HuH-7.5 (cell line): Measurements from ENCODE around the gene ZNF599.
"Not testable (repeated sequence)": the region's sequence is repeated elsewhere in the genome, so short reads cannot be mapped to it uniquely, and the experiment has no call there.

Source experiments
- DNase-seq: peaks from one replicate; pipeline ENCODE4 v3.0.0; 2011; ENCODE audit warnings: low spot score

The ZNF599 gene

DNA sequence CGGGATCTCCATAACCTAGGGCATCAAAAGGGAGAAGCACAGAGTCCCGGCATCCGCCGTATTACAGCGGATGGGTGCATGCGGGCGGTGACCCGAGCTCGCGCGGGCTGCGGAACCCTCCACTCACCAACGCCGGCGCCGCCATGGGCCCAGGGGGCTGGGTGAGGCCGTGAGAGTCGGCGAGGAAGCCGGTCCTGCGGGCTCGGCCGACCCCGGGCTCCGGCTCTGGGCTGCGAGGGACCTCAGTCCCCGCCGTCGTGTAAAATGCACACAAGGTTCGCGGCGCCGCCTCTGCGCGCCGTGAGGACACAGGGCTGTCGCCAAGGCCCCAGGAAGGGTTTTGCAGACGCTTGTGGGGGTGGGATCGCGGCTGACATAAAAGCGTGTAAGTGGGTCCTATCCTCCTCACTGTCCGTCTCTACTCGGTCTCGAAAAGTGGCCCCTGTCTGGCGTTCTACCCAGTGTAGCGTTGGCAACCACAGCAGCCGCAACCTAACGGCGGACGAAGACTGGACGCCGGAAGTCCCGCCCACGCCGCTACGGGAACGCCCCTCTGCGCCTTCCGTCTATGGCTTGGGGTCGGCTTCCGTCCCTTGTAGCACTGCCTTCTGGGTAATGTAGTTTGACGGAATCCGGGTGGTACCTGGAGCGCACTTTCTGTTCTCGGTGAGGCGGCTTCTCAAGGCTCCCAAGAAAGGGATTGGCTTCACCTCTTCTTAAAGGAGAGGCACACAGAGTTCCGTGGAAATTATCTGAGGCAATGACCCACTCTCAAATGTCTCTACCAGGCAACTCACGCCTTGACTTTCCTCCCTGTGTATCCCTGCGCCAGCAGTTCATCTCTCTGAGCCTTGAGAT is at the start of gene ZNF599:
Gene ZNF599, minus strand, starts transcription at position 519 of the 858 bp plus-strand sequence. Its CDS starts 374 bp downstream, at position 145.
- DNase-seq = peak; percentile 65

DNA sequence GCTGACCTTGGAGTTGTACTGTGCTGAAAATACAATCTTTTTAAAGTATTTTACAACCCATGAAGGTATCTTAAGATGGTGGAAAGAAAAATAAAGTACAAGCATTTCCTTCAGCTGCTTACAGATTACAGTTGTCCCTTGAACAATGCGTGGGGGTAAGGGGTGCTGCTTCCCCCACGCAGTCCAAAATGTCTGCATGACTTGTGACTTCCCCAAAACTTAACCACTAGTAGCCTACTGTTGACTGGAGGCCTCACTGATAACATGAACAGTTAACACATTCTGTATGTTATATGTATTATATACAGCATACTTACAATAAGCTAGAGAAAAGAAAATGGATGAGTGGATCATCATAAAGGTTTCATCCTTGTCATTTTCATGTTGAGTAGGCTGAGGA is 45.3 kb upstream of the ZNF599 start:
- no peak for DNase-seq

DNA sequence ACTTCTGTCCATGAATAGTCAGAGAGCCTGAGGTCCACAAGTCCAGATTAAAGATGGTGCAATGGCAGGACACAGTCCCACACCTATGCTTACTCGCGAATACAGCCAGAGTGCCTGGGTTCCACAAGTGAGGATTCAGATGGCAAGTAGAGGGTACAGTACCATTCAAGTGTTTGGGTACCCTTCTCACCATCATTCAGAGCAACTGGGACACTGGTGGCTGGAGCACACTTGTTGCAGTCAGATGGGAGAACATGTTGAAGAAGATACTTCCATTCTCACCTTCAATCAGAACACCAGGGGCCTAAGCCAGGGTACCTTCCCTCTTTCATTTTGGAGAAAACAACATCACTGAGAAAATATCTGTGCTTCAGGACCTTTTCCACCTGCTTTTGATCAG is 43.7 kb upstream of the ZNF599 start:
- no peak for DNase-seq

DNA sequence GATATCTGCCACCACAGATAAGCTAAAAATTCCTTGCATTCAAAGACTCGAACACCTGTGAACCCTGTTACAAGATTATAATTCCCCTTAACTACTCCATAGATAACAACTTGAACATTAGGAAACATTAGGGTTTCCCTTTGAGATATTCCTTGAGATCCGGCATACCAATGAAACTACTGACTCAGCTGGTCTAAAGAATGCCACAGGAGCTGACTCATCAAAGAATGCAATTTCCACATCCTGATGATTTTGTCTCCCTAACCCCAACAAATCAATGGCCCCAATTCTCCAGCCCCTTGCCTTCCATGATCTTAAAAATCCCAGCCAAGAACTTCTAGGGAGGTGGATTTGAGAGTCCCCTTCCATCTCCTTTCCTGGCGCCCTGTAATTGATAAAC is 35.6 kb upstream of the ZNF599 start:
- no peak for DNase-seq

DNA sequence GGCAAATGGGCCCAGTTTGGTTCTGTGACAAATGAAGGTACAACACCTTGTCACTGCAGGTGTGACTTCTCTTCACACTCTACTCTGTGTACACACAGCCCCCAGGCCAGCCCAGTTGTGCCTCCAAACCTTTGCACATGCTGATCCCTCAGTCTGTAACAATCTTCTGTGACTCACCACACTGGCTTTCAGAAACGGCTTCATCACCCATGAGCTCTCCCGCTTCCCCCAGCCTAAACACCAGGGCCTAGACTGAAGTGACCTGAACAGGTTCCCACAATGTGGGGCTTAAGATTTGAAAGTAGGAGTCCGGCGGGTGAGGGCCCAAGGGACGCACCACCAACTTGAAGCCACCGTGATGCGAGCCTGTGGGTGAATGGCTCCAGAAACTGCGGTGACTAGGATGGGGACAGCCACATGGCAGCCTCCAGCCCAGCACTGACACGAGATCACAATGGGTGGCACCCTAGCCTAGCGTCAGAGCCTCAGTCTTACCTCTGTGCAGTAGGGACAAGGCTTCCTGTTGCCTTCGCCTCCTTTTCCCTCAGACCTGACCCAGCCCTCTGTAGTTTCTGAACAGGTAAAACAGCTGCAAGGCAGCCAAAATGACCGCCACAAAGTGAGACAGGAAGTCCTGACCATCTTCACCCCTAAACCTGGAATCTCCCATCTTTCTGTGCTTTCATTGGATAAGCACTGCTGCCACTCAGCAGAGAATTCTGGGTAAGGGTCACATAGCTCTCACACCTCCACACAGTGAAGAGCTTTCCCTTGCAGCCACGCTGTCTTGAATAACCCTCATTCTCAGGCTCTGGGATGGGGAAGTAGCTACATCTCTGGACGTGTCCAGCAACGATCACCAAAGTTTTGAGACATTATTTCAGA is 34.2 kb upstream of the ZNF599 start:
- no peak for DNase-seq

DNA sequence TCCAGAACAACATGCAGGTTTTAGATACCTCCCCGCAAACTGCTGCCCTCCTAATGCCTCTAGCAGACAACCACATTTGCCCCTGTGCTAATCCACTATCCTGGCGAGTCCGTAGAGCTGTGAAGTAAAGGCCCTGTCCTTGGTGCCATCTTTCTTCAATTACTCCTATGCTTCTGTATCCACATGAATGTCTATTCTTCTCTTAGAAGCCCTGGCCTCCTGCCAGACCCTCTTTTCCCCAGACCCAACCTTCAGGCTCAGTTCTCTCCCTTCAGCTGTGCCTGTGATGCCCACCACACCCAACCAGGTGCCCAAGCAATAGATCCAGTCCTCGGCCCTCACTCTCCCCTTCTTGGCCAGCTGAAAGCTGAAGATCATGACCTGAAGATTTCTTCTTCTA is 31.1 kb upstream of the ZNF599 start:
- DNase-seq = no peak

DNA sequence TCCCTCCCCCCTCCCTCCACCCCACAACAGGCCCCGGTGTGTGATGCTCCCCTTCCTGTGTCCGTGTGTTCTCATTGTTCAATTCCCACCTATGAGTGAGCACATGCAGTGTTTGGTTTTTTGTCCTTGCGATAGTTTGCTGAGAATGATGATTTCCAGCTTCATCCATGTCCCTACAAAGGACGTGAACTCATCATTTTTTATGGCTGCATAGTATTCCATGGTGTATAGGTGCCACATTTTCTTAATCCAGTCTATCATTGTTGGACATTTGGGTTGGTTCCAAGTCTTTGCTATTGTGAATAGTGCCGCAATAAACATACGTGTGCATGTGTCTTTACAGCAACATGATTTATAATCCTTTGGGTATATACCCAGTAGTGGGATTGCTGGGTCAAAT is 23.9 kb upstream of the ZNF599 start:
- DNase-seq = not testable (repeated sequence)

DNA sequence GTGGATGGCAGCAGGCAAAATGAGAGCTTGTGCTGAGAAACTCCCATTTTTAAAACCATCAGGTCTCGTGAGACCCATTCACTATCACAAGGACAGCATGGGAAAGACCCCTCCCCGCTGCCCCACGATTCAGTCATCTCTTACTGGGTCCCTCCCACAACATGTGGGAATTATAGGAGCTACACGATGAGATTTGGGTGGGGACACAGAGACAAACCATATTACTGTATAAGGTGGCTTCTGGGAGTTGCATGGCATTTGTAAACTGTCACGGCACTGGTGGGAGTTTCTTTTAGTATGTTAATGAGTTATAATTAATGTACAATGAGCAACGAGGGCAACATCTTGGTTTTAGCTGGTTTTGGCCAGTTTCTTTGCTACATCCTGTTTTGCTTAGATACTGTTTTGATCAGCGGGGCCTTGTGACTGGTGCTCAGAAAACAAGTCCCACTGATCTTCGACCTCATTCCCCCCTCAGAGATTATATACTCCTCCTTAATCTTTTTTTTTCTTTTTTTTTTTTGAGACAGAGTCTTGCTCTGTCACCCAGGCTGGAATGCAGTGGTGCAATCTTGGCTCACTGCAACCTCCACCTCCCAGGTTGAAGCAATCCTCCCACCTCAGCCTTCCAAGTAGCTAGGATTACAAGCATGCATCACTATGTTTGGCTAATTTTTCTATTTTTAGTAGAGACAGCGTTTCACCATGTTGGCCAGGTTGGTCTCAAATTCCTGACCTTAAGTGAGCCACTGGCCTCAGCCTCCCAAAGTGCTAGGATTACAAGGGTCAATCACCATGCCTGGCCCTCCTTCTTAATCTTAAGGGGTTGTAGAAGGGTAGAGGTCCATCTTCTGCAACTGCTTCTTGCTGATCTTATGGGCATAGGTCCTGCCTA is 21.3 kb upstream of the ZNF599 start:
- DNase-seq = no peak

DNA sequence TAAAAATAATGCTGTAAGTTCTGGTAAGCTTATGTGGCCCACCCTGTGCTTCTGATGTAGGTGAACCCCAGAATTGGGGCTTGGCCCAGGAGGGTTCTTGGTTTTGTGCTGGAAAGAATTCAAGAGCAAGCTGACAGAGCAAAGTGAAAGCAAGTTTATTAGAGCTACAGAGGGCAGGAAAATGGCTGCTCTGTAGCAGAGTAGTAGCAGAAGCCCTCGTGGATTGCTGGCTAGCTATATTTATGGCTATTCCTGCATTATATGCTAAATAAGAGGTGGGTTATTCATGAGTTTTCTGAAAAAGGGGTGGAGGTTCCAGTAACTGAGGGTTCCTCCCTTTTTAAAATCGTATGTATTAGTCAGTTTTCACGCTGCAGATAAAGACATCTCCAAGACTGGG is 20.6 kb upstream of the ZNF599 start:
- DNase-seq = no peak

DNA sequence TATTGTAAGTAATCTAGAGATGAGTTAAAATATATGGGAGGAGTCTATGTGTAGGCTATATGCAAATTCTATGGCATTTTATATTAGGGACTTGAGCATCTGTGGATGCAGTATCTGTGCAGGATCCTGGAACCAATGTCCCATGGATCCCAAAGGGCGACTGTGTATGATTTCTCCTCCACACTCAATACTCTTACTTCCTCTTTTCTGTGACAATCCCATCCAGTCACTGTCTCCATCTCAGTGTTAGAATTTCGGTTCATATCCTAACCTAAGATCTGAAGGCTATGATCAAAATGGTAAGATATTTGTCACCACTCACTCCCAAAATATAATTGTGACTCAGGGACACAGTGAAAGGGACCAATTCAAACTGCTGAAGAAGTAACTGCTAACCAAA is 15.1 kb upstream of the ZNF599 start:
- DNase-seq = no peak

DNA sequence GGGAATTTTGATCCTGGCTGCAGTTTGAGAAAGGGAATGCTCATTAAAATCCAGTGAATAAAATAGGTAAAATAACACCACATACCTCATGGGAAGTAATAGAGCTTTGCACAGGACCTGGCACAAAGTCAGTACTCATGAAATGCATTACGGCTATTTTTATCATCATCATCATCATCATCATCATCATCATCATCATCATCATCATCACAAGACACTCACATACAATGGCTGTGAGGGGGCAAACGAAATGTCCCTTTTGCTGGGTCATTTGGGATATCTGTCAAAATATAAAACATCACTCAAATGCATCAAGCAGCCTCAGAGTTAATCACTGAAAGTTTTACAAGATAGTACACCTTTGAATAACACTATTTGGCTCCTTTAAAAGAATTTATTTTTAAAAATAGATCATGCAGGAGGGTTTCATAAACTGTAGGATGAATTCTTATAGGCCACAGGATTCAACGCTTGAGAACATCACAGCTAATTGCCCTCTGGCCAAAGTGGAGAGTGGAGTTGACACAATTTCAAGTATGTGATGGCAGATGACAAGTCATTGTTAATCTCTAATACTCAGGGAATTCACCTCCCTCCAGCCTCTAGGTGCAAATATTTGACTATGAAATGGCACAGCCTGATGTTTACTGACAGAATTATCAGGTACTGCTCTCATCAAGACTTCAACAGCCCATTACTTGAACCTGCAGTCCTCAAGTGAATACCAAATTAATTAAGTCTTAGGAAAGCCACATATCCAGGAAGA is 14.2 kb upstream of the ZNF599 start:
- no peak for DNase-seq

DNA sequence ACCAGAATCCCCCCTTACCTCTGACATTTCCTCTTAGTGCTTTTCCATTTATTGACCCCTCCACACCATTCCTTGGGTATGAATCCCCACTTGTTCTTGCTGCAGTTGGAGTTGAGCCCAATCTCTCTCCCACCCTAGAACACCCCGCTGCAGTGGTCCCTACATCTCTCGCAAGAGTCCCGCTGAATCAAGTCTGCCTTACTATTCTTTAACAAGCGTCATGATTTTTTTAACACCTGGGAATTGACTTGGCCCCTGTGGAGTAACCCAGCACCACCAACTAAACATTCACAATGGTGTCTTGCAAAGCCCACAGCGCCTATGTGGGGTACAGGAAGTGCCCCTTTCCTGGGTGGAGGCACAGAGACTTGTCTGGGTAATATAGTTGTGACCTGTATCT is 13.2 kb upstream of the ZNF599 start:
- DNase-seq = no peak

DNA sequence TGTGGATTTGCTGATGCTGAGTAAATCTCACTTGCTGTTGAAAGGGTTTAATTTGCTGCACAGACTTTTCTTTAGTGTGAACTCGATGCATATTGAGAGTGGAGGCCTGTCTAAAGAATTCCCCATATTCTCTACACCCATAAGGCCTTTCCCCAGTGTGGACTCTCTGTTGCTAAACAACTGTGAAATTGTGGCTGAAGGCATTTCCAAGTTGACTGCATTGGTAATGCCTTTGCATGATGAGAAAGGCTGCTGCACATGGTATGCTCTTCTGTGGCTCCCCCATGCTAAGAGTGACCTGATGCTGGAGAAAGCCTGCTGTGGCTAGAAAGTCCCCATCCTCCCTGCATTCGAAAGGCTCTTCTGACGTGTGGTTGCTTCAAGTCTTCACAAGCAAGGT is 6.6 kb upstream of the ZNF599 start:
- no peak for DNase-seq

DNA sequence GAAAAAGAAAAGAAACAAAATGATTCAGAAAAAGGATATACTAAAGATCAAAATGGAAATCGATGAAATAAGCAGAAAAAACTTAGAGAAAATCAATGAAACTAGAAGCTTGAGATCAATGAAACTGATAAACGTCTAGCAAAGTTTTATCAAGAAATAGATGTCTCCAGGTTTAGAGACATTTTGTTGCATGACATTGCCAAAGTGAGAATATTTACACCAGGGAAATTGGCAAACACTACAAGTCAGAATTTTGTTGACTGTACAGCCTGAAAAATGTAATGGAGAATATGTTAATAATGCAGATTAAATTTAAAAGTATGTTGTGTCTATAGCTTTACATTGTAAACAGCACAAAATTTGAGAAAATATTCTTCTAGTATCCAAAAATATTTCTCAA is 5.3 kb upstream of the ZNF599 start:
- no peak for DNase-seq

DNA sequence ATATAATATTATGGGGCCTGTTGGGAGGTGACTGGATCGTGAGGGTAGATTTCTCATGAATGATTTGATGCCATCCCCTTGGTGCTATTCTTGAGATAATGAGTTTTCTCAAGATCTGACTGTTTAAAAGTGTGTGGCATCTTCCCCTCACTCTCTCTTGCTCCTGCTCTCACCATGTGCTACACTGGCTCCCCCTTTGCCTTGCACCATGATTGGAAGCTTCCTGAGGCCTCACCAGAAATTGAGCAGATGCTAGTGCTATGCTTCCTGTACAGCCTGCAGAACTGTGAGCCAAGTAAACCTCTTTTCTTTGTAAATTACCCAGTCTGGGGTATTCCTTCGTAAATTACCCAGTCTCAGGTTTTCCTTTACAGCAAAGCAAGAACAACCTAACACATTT is 1.8 kb upstream of the ZNF599 start:
- no peak for DNase-seq

DNA sequence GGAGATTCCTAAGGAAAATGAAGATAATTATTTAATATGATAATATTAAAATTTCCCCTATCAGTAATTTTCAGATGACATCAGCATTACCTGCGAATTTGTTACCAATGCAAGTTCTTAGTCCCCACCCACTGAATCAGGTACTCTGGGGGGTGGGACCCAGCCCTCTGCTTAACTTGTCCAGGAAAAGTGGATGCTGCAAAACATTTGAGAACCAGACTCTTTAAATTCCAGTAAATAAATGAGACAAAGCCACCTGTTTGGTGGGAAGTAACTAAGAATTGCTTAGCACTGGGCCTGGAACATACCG is 495 bp upstream of the ZNF599 start:
- no peak for DNase-seq

DNA sequence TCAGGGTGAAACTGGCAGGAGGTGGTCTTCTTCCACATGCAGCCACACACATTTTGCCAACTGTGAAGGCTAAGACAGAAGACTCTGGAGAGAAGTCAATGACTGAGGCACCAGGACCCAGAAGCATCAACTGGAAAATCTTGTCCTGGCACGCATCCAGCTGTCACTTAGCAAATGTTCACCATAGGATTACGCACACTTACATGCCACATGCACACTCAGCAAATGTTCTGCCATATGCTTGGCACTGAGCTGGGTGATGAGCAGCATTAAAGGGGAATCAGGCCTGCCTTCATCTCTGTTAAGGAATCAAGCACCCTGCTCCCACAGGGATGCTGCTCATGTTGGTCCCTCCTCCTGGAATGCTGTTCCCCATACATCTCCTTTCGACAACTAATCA is 5.1 kb downstream of the ZNF599 start:
- DNase-seq = no peak

DNA sequence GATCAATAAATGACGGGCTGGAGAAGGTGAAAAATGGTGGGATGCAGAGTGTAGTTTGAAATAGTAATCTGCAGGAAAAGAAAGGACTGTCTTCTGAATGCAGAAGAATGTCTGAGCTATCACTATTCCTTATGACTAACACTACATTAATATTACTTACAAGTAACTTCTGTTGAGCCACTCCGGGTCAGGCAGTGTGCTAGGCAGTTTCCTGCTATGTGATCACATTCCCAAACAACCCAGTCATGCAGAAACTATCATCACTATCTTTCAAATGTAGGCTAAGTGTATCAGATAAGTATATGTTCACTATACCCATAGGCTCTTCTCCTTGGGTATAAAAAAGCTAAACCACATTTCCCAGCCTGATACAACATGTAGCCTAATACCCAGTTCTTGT is 6.6 kb downstream of the ZNF599 start:
- no peak for DNase-seq

DNA sequence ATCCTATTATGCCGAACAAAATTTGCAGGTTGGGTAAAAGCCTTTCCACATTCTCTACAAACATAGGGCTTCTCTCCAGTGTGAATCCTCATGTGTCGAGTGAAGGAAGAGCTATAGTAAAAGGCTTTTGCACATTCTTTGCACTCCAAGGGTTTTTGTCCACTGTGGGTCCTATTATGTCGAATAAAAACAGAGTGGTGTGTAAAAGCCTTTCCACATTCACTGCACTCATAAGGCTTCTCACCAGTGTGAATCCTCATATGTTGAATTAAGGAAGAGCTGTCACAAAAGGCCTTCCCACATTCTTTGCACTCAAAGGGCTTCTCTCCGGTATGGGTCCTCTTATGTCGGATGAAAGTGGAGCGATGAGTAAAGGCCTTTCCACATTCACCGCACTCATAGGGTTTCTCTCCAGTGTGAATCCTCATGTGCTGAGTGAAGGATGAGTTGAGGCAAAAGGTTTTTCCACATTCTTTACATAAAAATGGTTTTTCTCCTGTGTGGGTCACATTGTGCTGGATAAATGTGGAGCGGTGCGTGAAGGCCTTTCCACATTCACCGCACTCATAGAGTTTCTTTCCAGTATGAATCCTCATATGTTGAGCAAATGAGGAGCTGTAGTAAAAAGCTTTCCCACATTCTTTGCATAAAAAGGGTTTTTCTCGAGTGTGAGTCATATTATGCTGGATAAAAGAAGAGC is 13.6 kb downstream of the ZNF599 start:
- no peak for DNase-seq

DNA sequence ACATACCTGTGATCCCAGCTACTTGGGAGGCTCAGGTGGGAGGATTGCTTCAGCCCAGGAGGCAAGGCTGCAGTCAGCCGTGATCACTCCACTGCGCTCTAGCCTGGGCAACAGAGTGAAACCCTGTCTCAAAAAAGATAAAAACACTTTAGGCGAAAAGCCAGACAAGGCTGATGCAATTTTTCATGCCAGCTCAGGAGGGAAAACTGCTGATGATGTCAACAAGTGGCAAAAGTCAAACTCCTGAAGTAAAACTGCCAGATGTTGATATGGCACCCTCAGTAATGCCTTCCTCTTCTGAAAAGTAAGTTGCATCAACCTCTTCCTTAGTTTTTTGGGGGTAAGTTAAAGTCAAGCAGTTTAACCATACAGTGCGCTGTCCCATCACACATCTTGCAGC is 15.6 kb downstream of the ZNF599 start:
- no peak for DNase-seq
